Esophagus muscularis mucosa (tissue), 3 donors: ENCODE measurements around the gene TBC1D22A.

Experiments used
- POLR2AphosphoS5 ChIP-seq, 2 donors: sonication (generic); formaldehyde crosslinking; IDR thresholded peaks; one replicate each; pipeline ENCODE4 v1.6.1; 2017; ENCODE audit warnings: antibody characterized with exemption in 2 of 2
- TF ChIP-seq, protein P1 (sequence below), 3 experiments: fragments of 200-600 bp in 2 of 3; fragments of 450-650 bp in 1 of 3; sonication (generic) in 2 of 3; IDR thresholded peaks; one replicate each; pipeline ENCODE4 v1.5.1; 2017 to 2019; ENCODE audit warnings: antibody characterized with exemption in 3 of 3, mild to moderate bottlenecking in 2 of 3, moderate library complexity in 1 of 3

DNA sequence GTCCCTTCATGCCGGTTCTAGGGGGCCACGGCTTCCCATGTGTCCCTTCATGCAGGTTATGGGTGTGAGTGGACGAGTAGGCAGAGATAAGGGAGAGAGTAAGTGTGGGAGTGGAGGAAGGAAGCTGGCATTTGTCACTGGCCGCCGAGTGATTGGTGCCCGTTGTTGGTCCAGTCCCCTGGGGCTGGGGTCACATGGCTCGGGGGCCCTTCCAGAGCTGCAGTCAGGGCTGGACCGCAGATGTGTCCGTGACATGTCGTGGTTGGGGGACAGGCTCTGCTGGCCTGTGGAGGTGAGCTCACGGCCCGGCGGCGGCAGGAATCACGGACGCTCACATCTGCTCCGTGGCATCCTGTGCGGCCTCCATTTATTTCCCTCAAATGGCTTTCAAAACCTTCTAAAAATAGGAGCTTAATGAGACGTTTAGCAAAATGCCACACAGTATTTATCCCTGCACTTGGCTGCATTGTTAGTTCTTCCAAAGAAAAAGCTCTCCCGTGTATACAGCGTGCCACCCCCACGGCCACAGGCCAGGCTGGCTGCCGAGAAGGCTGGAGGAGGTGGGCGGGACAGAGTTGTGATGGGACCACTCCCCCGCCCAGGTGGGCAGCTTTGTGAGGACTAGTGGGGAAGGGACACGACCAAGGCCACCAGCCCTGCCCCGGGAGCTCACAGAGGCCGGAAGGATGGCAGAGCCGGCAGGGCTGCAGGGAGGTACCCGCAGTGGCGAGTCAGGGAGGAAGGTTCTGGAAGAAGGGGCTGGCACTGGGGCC is 386.7 kb downstream of the TBC1D22A start:
- TF ChIP-seq, protein P1, sequence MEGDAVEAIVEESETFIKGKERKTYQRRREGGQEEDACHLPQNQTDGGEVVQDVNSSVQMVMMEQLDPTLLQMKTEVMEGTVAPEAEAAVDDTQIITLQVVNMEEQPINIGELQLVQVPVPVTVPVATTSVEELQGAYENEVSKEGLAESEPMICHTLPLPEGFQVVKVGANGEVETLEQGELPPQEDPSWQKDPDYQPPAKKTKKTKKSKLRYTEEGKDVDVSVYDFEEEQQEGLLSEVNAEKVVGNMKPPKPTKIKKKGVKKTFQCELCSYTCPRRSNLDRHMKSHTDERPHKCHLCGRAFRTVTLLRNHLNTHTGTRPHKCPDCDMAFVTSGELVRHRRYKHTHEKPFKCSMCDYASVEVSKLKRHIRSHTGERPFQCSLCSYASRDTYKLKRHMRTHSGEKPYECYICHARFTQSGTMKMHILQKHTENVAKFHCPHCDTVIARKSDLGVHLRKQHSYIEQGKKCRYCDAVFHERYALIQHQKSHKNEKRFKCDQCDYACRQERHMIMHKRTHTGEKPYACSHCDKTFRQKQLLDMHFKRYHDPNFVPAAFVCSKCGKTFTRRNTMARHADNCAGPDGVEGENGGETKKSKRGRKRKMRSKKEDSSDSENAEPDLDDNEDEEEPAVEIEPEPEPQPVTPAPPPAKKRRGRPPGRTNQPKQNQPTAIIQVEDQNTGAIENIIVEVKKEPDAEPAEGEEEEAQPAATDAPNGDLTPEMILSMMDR (IDR thresholded peaks at IDR 0.05) = no peak
- TF ChIP-seq POLR2AphosphoS5 (IDR thresholded peaks at IDR 0.05) = no peak
